Endothelial cell (in vitro differentiated cells): Measurements from ENCODE around the gene MS4A3. TPM values are rescaled to one million over a fixed set of nuclear protein-coding genes. Genes with fewer than 3 reads are reported as not detected.
"Not testable (repeated sequence)": the region's sequence is repeated elsewhere in the genome, so short reads cannot be mapped to it uniquely, and the experiment has no call there.

Source experiments
- DNase-seq: peaks from one replicate; pipeline ENCODE4 v3.0.0; 2021; ENCODE audit warnings: low spot score
- H3K27ac Mint-ChIP-seq: one replicate; pipeline ENCODE4 v1.8.0; 2021; ENCODE audit warnings: mixed read lengths, inconsistent platforms; ENCODE audit not compliant: unreplicated experiment
- H3K27me3 Mint-ChIP-seq: one replicate; pipeline ENCODE4 v1.8.0; 2021; ENCODE audit warnings: mild to moderate bottlenecking, moderate library complexity, mixed read lengths, inconsistent platforms; ENCODE audit not compliant: unreplicated experiment
- H3K36me3 Mint-ChIP-seq: one replicate; pipeline ENCODE4 v1.8.0; 2021; ENCODE audit warnings: mild to moderate bottlenecking, low read depth, mixed read lengths, inconsistent platforms; ENCODE audit not compliant: unreplicated experiment
- H3K4me1 Mint-ChIP-seq: one replicate; pipeline ENCODE4 v1.8.0; 2021; ENCODE audit warnings: mild to moderate bottlenecking, mixed read lengths, inconsistent platforms; ENCODE audit not compliant: unreplicated experiment
- H3K4me3 Mint-ChIP-seq: one replicate; pipeline ENCODE4 v1.8.0; 2021; ENCODE audit warnings: mild to moderate bottlenecking, mixed read lengths, inconsistent platforms; ENCODE audit not compliant: unreplicated experiment
- H3K9me3 Mint-ChIP-seq: one replicate; pipeline ENCODE4 v1.8.0; 2021; ENCODE audit warnings: mixed read lengths, inconsistent platforms; ENCODE audit not compliant: unreplicated experiment
- CTCF ChIP-seq: fragments of 200-600 bp; sonication (generic); IDR thresholded peaks from one replicate; pipeline ENCODE4 v1.5.0; 2021; ENCODE audit warnings: antibody characterized with exemption; ENCODE audit not compliant: unreplicated experiment
- long read RNA-seq: library from polyadenylated mRNA; unstranded; transcript quantifications from one replicate; pipeline ENCODE4 v2.0.0, GENCODE V29; 2020; ENCODE audit not compliant: unreplicated experiment
- total RNA-seq: library from RNA; stranded (reverse); fragmentation: NEBNext Ultra II Directional; extraction: Animal tissue kit (Norgen Biotek cat#: 25700); gene quantifications from one replicate; pipeline ENCODE4 v1.2.1, GENCODE V29; 2021; ENCODE audit not compliant: unreplicated experiment

Gene MS4A3
- total RNA-seq: 1.4 TPM
- long read RNA-seq, partial matches to known transcripts: 0 of 2 reads
- long read RNA-seq, other reads (novel, unspliced or antisense): 0 of 2 reads

- Mint-ChIP-seq H3K36me3 (no peaks in the 10 kb centered on the region), H3K27me3 (no peaks in the 10 kb centered on the region), H3K4me1 (peaks cover 19% of the 10 kb centered on the region), H3K4me3 (no peak within 1 kb of the TSS), H3K27ac (peak within 1 kb of the TSS; percentile 61), H3K9me3 (no peaks in the 10 kb centered on the region)
- no peak for TF ChIP-seq CTCF
- DNase-seq: no peak
Observed at GRCh38 chr11:60056349-60056969, at the start of gene MS4A3. Gene MS4A3 (plus strand): TSS chr11:60056665. CDS start chr11:60061161, 4,496 bp downstream.

- Mint-ChIP-seq H3K4me3 (no peak within 1 kb of the TSS), H3K9me3 (no peaks in the 10 kb centered on the region), H3K27me3 (peaks cover 3% of the 10 kb centered on the region), H3K36me3 (no peaks in the 10 kb centered on the region), H3K27ac (no peak within 1 kb of the TSS), H3K4me1 (no peaks in the 10 kb centered on the region)
- TF ChIP-seq CTCF: no peak
- no peak for DNase-seq
Observed at GRCh38 chr11:60016881-60017280, 39.6 kb upstream of the MS4A3 start, which contains the start of gene OOSP4B. Gene OOSP4B (plus strand): TSS chr11:60017181.

GRCh38 chr11:60018058-60018457, 38.4 kb upstream of the MS4A3 start:
- no peak overlapping the region for H3K4me3 Mint-ChIP-seq
- no peaks in the 10 kb centered on the region for H3K36me3 Mint-ChIP-seq
- no peaks in the 10 kb centered on the region for H3K9me3 Mint-ChIP-seq
- TF ChIP-seq CTCF: no peak
- no peaks in the 10 kb centered on the region for H3K4me1 Mint-ChIP-seq
- peaks cover 3% of the 10 kb centered on the region for H3K27me3 Mint-ChIP-seq
- no peak overlapping the region for H3K27ac Mint-ChIP-seq
- no peak for DNase-seq

GRCh38 chr11:60020376-60020775, 36.1 kb upstream of the MS4A3 start:
- H3K9me3 Mint-ChIP-seq: not testable (repeated sequence)

GRCh38 chr11:60029015-60029632, 27.3 kb upstream of the MS4A3 start:
- DNase-seq: no peak
- no peak overlapping the region for H3K4me3 Mint-ChIP-seq
- no peaks in the 10 kb centered on the region for H3K9me3 Mint-ChIP-seq
- no peaks in the 10 kb centered on the region for H3K4me1 Mint-ChIP-seq
- no peaks in the 10 kb centered on the region for H3K36me3 Mint-ChIP-seq
- no peak overlapping the region for H3K27ac Mint-ChIP-seq
- no peaks in the 10 kb centered on the region for H3K27me3 Mint-ChIP-seq
- no peak for TF ChIP-seq CTCF

More at GRCh38 chr11:60020376-60020775, 36.1 kb upstream of the MS4A3 start:
- DNase-seq, H3K4me1 Mint-ChIP-seq, H3K36me3 Mint-ChIP-seq, H3K4me3 Mint-ChIP-seq, H3K27ac Mint-ChIP-seq, H3K27me3 Mint-ChIP-seq: not testable (repeated sequence)
